ENCODE results near the gene LAMP1.
"Not testable (repeated sequence)": the region's sequence is repeated elsewhere in the genome, so short reads cannot be mapped to it uniquely, and the experiment has no call there.

Gene LAMP1

DNA sequence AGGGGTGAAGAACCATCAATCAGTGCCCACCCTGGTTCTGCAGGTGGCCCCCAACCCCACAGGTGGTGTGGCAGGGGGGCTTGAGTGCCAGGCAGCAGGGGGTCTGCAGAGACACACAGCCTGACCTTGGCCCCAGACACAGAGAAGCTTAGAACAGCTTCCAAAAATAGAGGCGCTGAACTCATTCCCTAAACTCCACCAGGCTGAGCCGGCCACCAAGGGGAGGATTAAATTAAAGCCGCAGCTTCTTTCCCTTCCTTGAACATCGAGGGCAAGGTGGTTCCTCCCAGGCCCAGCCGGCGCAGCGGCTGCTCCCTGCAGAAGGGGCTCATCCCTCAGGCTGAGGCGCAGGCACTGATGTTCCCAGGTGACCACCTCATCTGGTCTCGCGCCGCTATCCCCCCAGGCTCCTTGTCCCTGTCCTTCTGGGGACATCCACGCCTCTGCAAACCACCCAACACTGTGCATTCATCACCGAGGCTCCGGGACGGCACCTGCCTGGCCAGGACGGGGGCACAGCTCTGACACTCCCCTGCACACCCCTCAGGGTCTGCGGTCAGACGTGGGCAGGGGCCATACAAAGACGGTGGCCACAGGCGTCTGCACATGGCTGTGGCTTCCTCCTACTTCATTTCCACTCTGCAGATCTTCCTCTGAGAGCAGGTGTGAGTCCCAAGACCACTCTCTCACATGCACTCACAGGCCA, 30.9 kb downstream of the LAMP1 start:
- no peak for DNase-seq (ENCODE audit: low spot score)

DNA sequence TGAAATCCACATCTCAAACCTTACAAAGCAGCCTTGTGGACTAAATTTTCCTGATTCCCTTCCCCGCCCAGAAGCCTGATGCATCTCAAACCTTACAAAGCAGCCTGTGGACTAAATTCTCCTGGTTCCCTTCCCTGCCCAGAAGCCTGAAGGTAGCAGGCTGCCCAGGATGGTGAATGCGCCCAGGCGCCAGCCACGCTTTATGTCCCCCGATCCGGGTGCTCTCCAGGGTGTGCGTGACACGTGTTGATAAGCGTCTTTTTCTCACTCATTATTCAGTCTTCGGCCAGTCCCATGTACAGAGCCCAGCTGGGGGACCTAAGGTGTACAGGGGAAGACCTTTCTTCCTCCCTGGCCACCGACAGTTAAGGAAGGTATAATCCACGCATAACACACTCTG, 31.8 kb downstream of the LAMP1 start:
- no peak for DNase-seq (ENCODE audit: low spot score)

DNA sequence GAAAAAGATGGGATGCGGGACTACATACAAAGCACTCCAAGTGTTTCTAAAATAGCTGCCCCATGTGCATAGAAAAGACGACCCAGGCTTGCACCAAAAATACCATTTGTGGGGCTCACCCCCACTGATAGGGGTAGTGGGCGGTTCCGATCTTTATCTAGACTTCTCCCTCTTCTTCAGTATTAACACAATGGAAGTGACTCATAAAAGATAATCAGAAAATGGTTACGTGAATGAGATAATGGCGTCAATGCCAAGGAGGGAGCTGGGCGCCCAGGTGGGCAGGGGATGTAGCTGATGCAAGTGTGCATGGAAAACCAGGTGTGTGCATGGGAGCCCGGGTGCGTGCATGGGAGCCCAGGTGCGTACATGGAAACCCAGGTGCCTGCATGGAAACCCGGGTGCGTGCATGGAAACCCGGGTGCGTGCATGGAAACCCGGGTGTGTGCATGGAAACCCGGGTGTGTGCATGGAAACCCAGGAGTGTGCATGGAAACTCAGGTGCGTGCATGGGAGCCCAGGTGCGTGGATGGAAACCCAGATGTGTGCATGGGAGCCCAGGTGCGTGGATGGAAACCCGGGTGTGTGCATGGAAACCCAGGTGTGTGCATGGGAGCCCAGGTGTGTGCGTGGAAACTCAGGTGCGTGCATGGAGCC, 32.7 kb downstream of the LAMP1 start:
- DNase-seq (ENCODE audit: low spot score): no peak

DNA sequence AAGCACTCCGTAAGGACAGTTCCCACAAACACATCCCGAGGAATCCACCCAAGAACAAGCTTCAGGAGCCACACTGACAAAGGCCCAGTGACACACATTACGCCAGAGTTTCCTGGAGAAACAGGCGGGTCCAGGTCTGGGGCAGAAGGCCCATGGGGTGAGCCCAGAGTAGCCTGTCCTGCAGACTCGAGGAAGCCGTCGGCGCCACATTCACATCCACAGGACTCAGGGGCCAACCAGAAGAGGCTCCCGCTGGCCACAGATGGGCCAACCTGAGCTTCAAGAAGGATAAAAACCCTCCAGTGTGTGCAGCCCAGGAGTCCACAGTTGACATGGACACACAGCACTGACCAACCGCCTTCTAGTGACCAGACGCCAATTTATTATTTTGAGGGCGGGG, 35.6 kb downstream of the LAMP1 start:
- DNase-seq (ENCODE audit: low spot score): no peak

DNA sequence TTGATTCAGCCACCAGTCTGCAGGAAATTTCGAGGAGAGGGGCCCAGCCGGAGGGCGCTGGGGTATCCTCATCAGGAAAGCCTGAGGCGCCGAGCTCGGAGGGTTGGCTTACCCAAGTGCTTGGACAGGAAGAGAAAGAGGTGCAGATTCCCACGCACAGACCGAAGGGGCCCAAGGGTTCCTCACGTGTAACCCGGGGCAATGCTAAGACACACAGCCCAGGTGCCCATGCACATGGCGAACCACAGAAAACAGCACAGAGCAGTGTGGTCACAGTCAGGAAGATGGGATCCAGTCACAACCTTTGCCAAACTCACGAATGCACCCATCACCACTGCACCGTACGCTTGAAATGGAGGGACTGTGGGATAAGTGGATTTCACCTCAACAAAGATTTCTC, 36.0 kb downstream of the LAMP1 start:
- no peak for DNase-seq (ENCODE audit: low spot score)

DNA sequence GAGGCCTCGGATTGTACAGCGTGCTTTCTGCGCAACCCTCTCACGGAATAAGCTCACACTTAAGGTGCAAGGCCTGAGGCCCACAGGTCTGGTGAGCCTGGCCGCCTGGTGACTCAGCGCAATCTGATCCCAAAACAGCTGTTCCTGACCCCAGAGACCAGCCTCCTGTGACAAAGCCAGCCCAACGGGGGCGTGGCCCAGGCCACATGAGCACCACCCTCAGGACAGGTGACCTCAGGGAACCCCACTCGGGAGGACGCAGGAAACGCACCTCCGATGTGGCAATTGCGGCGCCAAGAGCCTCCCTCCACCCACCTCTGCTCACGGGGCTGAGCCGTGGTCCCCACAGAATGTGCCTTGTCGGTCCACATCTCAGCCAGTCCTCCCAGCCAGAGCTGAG, 40.5 kb downstream of the LAMP1 start:
- no peak for DNase-seq (ENCODE audit: low spot score)

DNA sequence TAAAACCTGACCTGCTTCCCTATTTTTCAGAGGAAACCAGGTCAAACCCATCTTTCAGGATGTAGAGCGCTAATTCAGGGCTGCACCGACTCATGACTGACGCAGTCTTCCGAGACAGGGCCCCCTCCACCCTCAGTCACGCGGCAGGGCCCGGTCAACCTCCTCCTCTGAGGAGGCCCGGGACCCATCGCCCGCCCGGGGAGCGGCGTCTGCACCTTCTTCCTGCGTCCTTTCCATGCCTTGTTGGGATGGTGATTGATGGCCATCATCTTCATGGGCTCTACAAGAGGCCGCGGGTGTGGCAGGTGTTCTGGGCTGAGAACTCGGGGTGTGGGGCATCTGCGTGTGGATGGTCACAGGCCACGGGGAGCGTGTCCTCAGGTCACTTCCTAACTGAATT, 40.9 kb downstream of the LAMP1 start:
- DNase-seq (ENCODE audit: low spot score): no peak

DNA sequence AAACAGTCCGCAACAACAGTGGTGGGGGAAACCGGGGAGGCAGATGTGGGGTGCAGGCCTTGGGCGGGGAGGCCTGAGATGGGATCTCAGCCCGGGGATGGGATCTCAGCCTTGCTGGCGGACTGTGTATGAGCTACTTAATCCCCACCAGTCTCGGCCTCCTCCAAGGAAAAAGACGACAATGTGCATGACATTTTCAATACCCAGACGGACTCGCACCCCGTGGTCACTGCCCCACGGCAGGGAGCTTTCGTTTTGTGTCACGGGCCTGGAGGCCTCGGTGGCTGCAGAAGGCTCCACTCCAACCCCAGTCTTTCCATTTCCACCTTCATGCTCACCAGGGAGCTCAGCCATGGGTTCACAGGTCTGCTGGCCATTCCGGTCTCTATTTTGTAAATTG, 41.4 kb downstream of the LAMP1 start:
- DNase-seq (ENCODE audit: low spot score): no peak

DNA sequence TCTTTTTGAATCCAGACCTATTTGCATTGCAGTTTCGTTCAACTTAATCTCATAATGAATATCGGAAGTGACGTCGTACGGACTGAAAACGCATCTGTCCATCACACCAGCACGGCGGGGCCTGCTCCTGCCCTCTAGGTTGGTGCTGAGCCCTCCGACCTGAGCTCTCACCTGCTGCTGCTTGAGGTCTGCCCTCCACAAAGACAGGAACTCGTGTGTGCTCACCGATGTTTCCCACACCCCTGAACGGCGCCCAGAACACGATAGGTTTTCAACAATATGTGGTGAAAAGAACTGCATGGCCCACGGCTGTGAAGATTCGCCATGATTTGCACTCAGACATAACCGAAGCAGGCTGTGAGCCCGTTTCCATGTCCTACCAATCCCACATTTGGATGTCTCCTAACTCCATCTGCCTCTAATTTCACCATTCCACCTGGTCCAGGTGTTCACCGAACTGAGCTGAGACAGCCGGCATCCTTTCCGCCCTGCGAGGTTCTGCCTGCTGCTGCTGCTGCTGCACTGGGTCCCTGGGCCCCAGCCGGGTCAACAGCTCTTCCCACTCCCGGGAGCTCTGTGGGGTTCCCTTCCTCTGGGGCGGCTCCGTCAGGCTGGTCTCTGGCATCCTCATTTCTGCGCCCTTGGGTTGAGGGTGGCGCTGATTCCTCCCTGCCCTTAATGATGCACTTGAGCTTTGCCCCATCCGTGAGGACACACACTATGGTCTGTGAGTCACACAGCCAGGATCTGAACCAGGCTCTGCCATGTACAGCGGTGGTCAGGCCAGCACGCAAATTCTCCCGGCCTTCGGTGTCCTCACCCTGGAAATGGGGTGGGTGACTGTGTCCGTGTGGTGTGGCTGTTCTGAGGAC, 46.0 kb downstream of the LAMP1 start:
- DNase-seq (ENCODE audit: low spot score): no peak

DNA sequence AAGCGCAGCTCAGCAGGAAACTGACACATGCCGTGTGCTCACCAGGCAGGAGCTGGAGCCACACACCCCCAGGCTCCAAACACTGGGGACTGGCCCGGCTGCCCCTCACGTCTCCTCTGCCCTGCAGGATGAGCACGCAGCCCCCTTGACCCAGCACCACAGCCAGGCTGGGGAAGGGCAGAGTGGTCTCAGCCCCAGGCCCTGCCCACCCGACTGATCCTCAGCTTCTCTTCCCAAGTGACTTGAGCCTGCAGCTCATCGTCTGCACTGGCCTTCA, 46.6 kb downstream of the LAMP1 start:
- DNase-seq (ENCODE audit: low spot score): no peak

DNA sequence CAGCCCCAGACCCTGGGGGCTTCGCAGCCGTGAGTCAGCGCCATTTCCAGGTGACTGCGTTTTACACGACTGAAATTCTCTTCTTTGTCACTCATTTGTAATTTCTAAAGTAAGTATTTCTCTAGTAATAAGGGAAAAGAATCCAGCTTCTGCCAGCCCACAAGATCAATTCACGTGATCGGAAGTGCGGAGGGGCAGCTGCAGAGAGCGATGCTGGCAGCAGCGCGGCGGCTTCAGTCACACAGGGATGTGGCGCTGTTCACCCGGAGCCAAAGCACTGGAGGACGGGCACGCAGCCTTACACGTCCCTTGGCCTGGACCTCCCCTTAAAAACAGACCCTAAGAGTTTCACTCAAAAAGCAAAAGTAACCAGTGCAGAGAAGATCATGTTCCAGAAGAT, 48.4 kb downstream of the LAMP1 start:
- no peak for DNase-seq (ENCODE audit: low spot score)

DNA sequence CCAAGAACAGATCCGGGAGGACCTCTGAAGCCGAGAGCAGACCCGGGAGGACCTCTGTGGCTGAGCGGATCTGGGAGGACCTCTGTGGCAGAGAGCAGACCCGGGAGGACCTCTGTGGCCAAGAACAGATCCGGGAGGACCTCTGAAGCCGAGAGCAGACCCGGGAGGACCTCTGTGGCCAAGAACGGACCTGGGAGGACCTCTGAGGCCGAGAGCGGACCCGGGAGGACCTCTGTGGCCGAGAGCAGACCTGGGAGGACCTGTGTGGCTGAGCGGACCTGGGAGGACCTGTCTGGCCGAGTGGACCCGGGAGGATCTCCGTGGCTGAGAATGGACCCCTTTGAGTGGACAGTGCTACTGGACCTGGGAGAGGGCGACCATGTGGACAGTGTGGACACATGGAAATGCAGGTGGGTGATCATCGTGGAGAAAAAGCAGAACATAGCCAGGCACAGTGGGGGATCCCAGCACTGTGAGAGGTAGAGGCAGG, 50.7 kb downstream of the LAMP1 start:
- DNase-seq (ENCODE audit: low spot score): not testable (repeated sequence)

DNA sequence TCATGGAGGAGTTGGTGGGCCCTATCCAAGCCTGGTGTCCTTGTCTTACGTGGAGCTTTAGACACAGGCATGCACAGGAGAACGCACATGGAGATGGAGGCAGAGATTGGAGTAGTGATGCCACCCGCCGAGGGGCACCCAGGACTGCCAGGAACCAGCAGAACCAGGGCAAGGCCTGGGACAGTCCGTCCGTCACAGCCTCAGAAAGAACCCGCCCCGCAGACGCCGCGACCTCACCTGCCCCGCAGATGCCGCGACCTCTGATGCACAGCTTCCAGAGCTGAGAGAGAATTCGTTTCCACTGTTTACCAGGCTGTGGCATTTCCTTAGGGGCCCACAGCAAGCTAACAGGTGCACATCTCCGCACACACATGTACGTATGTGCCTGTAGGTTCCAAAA, 51.6 kb downstream of the LAMP1 start:
- no peak for DNase-seq (ENCODE audit: low spot score)

DNA sequence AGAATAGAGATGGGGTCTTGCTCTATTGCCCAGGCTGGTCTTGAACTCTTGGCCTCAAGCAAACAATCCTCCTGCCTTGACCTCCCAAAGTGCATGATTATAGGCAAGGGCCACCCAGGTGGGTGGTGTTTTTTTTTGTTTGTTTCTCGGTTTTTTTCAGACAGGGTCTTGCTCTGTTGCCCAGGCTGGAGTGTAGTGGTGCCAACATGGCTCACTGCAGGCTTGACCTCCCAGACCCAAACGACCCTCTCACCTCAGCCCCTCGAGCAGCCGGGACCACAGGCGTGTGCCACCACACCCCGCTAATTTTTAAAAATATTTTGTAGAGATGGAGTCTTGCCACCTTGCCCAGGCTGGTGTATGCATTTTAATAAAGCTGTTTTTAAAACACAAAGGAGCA, 52.0 kb downstream of the LAMP1 start:
- no peak for DNase-seq (ENCODE audit: low spot score)

DNA sequence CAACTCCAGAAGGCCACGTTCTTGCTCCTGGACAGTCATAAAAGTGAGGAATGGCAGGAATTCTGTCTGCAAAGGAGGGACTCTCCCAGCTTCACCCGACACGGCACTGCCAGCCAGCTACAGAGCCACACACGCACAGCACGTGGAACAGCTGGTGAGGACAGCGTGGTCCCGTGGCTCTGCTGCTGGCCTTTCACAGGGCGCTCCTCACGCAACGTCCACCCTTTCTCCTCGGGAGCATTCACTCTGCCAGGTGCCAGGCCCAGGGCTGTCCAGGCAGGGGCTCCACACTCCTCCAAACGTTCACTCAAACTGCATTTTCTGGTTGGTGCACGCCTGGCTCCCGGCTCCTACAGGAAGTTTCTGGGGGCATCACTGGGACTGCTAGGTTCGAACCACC, 52.5 kb downstream of the LAMP1 start:
- no peak for DNase-seq (ENCODE audit: low spot score)

DNA sequence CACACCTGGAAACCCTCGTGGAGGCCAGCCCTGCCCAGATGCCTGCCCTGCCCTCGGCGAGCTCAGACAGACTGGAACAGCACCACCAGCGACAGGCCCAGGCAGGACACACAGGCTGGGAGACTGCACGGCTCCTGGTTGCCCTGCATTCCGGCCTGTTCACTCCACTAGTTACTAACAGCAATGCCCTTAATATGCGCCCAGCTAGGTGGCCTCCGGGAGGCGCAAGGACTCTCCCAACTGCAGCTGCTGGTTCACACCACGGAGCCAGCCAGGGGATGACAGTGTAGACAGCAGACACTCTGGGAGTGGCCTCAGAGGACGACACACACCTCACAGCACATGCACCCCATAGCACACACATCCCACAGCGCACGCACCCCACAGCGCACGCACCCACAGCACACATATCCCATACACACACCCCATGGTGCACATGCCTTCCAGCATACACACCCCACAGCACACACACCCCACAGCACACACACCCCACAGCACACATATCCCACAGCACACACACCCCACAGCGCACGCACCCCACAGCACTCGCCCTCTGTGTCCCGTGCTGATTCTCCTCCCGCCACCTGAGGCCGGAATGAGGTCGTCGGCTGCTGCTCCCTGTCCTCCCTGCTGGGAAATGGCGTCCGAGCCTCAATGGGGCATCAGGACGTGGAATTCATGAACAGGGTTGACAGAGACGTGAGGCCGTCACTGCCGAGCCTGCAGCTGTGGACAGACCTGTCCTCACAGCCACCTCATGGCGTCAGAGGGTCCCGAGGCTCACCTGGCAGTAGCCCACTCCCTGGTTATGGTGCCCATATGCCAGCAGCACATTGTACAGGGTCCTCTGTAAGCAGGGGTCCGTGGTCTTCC, 53.3 kb downstream of the LAMP1 start:
- peak; percentile 17 for DNase-seq (ENCODE audit: low spot score)

DNA sequence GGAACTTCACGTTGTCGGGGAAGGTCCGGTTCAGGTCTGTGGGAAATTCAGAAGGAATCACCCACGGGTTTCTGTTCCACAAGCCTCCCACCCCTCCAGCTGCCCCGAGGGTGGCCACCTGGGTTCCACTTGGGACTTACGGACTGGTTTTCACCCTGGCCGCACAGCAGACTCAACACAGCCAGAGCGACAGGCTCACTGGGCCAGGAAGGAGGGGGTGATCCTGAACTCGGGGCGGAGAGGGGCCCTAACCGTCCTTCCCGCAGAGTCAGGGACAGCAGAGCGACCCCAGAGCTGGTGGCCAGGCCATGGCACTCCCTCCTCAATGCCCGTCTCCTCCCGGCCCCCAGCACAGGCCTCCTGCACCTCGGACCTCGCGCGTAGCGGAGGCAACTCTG, 53.9 kb downstream of the LAMP1 start:
- no peak for DNase-seq (ENCODE audit: low spot score)

DNA sequence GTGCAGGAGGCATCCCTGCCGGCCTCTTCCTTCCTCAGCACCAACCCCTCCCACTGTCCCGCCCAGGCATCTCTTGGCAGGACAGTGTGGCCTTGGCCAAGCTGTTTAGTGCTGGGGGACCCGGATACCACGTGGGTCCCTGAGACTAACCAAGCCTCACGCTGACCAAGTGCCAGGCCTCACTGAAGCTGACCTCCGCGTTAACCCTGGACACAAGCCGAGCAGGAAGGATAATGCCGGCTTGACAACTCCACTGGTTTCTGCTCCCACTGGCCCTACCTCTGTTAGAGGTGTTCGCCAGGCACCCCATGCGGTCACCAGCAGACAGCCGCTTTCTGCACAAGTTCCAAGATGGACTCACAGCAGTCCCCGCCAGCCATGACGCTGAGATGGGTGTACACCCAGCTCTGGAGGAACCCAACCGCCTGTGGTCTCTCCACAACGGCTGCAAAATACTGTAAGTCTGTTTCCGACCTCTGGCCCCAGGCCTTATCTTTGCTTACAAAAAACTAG, 54.5 kb downstream of the LAMP1 start:
- no peak for DNase-seq (ENCODE audit: low spot score)

DNA sequence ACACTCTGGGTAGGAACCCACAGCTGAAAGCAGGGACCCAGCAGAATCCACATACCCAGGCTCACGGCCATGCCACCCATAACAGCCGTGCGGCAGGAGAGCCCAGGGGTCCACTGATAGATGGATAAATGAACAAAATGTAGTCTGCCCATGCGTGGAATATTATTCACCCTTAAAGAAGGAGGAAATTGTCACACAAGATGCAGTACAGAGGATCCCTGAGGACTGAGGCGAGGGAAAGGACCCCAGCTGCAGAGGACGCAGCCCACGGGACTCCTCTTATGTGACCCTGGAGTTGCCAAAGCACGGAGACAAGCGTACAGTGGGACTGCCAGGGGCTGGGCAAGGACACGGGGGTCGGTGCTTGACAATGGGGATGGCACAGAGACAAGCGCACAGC, 56.2 kb downstream of the LAMP1 start:
- no peak for DNase-seq (ENCODE audit: low spot score)

DNA sequence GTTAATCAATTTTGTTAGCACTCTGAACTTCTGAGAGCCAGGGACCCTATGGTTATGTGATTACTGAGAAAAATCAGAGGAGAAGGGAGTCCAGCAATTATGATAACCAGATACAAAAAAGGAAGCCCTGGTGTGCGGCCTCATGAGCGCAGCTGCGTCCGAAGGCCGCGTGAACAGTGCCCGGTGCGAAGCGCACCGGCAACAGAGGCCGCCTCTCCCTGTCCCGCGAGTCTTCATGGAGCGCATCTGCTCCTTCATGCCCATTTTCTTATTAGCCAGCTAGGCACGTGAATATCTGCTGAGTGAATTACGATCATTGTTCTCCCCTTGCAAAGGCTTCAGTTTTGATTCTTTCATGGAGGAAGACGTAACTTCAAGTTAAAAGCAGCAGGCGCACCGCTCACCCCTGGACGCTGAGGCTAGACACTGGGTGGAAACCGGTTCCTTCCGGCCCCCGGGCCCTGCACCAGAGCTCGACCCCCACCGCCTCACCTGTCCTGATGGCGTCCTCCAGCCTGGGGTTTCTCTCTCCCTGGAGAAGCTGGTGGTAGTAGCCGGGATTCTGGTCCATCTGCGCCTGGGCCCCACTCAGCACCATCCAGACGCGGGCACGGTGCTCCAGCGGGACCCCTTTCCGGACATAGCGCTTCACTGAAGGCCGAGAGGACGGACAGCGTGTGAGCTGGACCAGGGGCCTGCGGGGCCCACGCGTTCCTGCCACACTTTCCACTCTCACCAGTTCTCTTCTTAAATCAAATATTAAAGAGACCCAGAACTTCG, 58.0 kb downstream of the LAMP1 start:
- DNase-seq (ENCODE audit: low spot score): no peak

DNA sequence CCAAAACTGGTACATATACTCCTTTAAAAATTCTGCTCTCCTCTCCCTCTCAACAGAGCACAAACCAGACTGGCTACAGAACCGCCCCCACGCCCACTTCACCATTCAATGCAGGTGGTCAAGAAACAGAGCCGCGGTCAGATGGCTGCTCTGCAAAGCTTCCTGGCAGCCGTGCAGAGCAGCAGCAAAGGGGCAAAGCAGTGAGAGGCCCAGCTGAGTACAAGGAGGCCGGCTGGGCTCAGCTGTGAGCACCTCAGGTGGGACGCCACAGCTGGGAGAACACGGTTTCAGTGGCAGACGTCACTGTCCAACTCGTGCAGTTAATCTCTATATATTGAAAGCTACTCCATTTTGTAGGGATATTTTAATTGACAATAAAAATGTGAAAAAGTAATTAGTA, 58.6 kb downstream of the LAMP1 start:
- DNase-seq (ENCODE audit: low spot score): no peak

Measured in cerebellar cortex (tissue), 1 donor.